D721Med (cell line): ENCODE results near the gene NRN1L.

Experiments
- DNase-seq: peaks from one replicate; pipeline ENCODE4 v3.0.0; 2011; ENCODE audit warnings: low spot score; ENCODE audit not compliant: insufficient read length
- FAIRE-seq: peaks from 2 replicates; lab custom pipeline; 2011; peaks lifted over from hg19 to GRCh38; lab: Jason Lieb, UNC
- TF ChIP-seq, protein P1 (sequence below): IDR thresholded peaks from 2 replicates; pipeline ENCODE4 v1.5.1; 2012; ENCODE audit warnings: mild to moderate bottlenecking, control low read depth; ENCODE audit not compliant: insufficient read depth; ENCODE audit errors: missing control alignments

The NRN1L gene

GRCh38 chr16:67878232-67878631, 6.5 kb upstream of the NRN1L start:
- no peak for FAIRE-seq
- DNase-seq, result no peak
- TF ChIP-seq, protein P1, sequence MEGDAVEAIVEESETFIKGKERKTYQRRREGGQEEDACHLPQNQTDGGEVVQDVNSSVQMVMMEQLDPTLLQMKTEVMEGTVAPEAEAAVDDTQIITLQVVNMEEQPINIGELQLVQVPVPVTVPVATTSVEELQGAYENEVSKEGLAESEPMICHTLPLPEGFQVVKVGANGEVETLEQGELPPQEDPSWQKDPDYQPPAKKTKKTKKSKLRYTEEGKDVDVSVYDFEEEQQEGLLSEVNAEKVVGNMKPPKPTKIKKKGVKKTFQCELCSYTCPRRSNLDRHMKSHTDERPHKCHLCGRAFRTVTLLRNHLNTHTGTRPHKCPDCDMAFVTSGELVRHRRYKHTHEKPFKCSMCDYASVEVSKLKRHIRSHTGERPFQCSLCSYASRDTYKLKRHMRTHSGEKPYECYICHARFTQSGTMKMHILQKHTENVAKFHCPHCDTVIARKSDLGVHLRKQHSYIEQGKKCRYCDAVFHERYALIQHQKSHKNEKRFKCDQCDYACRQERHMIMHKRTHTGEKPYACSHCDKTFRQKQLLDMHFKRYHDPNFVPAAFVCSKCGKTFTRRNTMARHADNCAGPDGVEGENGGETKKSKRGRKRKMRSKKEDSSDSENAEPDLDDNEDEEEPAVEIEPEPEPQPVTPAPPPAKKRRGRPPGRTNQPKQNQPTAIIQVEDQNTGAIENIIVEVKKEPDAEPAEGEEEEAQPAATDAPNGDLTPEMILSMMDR, result no peak

DNA sequence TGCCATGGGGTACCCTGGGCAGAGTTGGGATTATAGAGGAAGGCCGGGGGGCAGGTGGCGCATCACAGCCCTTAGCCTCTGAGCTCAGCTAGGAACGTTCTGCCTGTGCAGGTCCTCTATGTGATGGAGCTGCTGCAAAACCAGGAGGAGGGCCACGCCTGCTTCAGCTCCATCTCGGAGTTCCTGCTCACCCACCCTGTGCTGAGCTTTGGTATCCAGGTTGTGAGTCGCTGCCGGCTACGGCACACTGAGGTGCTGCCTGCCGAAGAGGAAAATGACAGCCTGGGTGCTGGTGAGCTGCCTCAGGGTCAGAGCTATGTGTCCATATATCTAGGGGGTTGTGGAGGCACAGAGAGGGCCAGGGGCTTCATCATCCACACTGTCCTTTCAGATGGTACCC, 5.8 kb upstream of the NRN1L start:
- DNase-seq, result no peak
- TF ChIP-seq, protein P1, result no peak
- FAIRE-seq, result no peak

GRCh38 chr16:67879462-67879861, 5.2 kb upstream of the NRN1L start:
- DNase-seq (no peak), FAIRE-seq (no peak)
- TF ChIP-seq, protein P1, result no peak

DNA sequence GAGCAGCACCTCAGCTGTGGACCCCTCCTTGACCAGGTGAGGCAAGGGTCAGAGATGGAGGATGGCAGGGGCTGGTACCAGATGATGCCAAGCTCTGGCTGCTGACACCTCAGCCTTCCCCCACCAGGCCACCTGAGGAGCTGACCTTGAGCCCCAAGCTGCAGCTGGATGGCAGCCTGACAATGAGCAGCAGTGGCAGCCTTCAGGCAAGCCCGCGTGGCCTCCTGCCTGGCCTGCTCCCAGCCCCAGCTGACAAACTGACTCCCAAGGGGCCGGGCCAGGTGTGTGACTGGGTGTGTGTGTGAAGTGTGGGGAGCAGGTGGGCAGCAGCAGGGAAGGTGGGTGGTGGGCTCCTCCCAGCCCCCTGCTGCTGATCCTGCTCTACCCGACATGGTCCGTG, 4.7 kb upstream of the NRN1L start:
- TF ChIP-seq, protein P1, result no peak
- DNase-seq (no peak), FAIRE-seq (no peak)

GRCh38 chr16:67880584-67880983, 4.1 kb upstream of the NRN1L start:
- no peak for FAIRE-seq
- no peak for DNase-seq
- TF ChIP-seq, protein P1, result no peak

DNA sequence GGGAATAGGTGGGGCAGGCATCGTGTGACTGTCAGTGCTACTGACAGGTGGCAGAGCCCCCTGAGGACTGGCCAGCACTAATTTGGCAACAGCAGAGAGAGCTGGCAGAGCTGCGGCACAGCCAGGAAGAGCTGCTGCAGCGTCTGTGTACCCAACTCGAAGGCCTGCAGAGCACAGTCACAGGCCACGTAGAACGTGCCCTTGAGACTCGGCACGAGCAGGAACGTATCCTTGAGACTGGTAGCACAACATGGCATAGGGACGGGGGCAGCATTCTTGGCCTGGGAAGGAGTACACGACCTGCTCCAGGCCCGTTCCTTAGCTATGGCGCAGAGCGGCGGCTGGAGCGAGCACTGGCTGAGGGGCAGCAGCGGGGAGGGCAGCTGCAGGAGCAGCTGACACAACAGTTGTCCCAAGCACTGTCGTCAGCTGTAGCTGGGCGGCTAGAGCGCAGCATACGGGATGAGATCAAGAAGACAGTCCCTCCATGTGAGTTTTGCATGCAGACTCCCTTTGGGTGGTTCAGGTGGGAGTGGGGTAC, 3.0 kb upstream of the NRN1L start:
- DNase-seq, result no peak
- TF ChIP-seq, protein P1, result no peak
- FAIRE-seq, result no peak

DNA sequence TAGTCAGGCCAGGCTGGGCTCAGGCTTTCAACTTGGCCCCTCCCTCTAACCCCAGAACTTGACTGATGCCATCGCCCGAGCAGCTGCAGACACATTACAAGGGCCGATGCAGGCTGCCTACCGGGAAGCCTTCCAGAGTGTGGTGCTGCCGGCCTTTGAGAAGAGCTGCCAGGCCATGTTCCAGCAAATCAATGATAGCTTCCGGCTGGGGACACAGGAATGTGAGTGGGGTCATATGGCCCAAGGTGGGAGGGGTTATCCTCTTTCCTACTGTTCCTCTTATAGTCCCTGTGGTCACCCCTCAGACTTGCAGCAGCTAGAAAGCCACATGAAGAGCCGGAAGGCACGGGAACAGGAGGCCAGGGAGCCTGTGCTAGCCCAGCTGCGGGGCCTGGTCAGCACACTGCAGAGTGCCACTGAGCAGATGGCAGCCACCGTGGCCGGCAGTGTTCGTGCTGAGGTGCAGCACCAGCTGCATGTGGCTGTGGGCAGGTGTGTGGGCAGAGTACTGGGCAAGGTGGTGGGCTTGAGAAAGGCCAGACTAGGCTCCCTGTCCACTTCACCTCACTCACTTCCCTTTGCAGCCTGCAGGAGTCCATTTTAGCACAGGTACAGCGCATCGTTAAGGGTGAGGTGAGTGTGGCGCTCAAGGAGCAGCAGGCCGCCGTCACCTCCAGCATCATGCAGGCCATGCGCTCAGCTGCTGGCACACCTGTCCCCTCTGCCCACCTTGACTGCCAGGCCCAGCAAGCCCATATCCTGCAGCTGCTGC, 2.1 kb upstream of the NRN1L start:
- no peak for FAIRE-seq

More for the DNA sequence above, 2.1 kb upstream of the NRN1L start:
- TF ChIP-seq, protein P1, result no peak
- DNase-seq, result no peak
